Activated naive CD8-positive, alpha-beta T cell treated with anti-CD3 and anti-CD28 coated beads, Interleukin-2, amount 50 U/mL, for 24 hours (primary cell): ENCODE data around the gene ZNF17.

Experiments
- ATAC-seq: fragments of 150-1000 bp; cut with Tn5 transposase; one replicate; pipeline ENCODE4 v1.10.0; 2021
- DNase-seq: peaks from one replicate; pipeline ENCODE4 v3.0.0; 2021
- H3K27ac Mint-ChIP-seq: one replicate; pipeline ENCODE4 v1.8.0; 2021; ENCODE audit warnings: mild to moderate bottlenecking, mixed read lengths
- H3K27me3 Mint-ChIP-seq: one replicate; pipeline ENCODE4 v1.8.0; 2021; ENCODE audit warnings: mixed read lengths
- H3K36me3 Mint-ChIP-seq: one replicate; pipeline ENCODE4 v1.8.0; 2021; ENCODE audit warnings: low read depth, mixed read lengths
- H3K4me1 Mint-ChIP-seq: one replicate; pipeline ENCODE4 v1.8.0; 2021; ENCODE audit warnings: mixed read lengths
- H3K4me3 Mint-ChIP-seq: one replicate; pipeline ENCODE4 v1.8.0; 2021; ENCODE audit warnings: mild to moderate bottlenecking, moderate library complexity, mixed read lengths
- H3K9me3 Mint-ChIP-seq: one replicate; pipeline ENCODE4 v1.8.0; 2021; ENCODE audit warnings: mixed read lengths

ZNF17 gene

GRCh38 chr19:57395710-57396109, 15.3 kb upstream of the ZNF17 start:
- Mint-ChIP-seq H3K4me3 (no peak overlapping the region), H3K27ac (no peak overlapping the region), H3K9me3 (peaks cover 58% of the 10 kb centered on the region), H3K36me3 (peaks cover 89% of the 10 kb centered on the region), H3K4me1 (peaks cover 17% of the 10 kb centered on the region), H3K27me3 (no peaks in the 10 kb centered on the region)
- no peak for DNase-seq
- ATAC-seq = no peak

- H3K9me3 Mint-ChIP-seq = peaks cover 76% of the 10 kb centered on the region
- no peak overlapping the region for H3K27ac Mint-ChIP-seq
- no peaks in the 10 kb centered on the region for H3K27me3 Mint-ChIP-seq
- ATAC-seq = no peak
- peaks cover 81% of the 10 kb centered on the region for H3K36me3 Mint-ChIP-seq
- H3K4me1 Mint-ChIP-seq = peaks cover 3% of the 10 kb centered on the region
- no peak overlapping the region for H3K4me3 Mint-ChIP-seq
- DNase-seq = no peak
Measured at GRCh38 chr19:57398868-57399267, 12.1 kb upstream of the ZNF17 start.

GRCh38 chr19:57403737-57404563, 7.0 kb upstream of the ZNF17 start:
- H3K36me3 Mint-ChIP-seq = peaks cover 31% of the 10 kb centered on the region
- DNase-seq (no peak), ATAC-seq (peak; percentile 49)
- H3K27me3 Mint-ChIP-seq = no peaks in the 10 kb centered on the region
- H3K4me3 Mint-ChIP-seq = no peak overlapping the region
- no peak overlapping the region for H3K27ac Mint-ChIP-seq
- H3K9me3 Mint-ChIP-seq = peaks cover 32% of the 10 kb centered on the region
- H3K4me1 Mint-ChIP-seq = peaks cover 2% of the 10 kb centered on the region

GRCh38 chr19:57406516-57407123, 4.3 kb upstream of the ZNF17 start:
- Mint-ChIP-seq H3K9me3 (peaks cover 13% of the 10 kb centered on the region), H3K4me3 (no peak overlapping the region), H3K27me3 (no peaks in the 10 kb centered on the region), H3K36me3 (peaks cover 11% of the 10 kb centered on the region), H3K4me1 (peaks cover 8% of the 10 kb centered on the region), H3K27ac (no peak overlapping the region)
- DNase-seq = peak; percentile 74
- ATAC-seq = peak; percentile 50

- no peak overlapping the region for H3K4me3 Mint-ChIP-seq
- DNase-seq = no peak
- no peaks in the 10 kb centered on the region for H3K27me3 Mint-ChIP-seq
- ATAC-seq = no peak
- H3K27ac Mint-ChIP-seq = no peak overlapping the region
- peaks cover 57% of the 10 kb centered on the region for H3K9me3 Mint-ChIP-seq
- no peaks in the 10 kb centered on the region for H3K4me1 Mint-ChIP-seq
- H3K36me3 Mint-ChIP-seq = peaks cover 85% of the 10 kb centered on the region
Measured at GRCh38 chr19:57419439-57419838, 8.5 kb downstream of the ZNF17 start.

- no peak for ATAC-seq
- no peak overlapping the region for H3K27ac Mint-ChIP-seq
- peaks cover 73% of the 10 kb centered on the region for H3K36me3 Mint-ChIP-seq
- H3K9me3 Mint-ChIP-seq = peaks cover 49% of the 10 kb centered on the region
- no peak for DNase-seq
- H3K4me1 Mint-ChIP-seq = no peaks in the 10 kb centered on the region
- H3K4me3 Mint-ChIP-seq = no peak overlapping the region
- H3K27me3 Mint-ChIP-seq = no peaks in the 10 kb centered on the region
Measured at GRCh38 chr19:57421037-57421436, 10.1 kb downstream of the ZNF17 start.

GRCh38 chr19:57434386-57435061, 23.6 kb downstream of the ZNF17 start:
- no peak for DNase-seq

GRCh38 chr19:57435062-57435978, 24.4 kb downstream of the ZNF17 start, which contains the start of gene ZNF749:
Gene ZNF749 (plus strand): TSS chr19:57435325. CDS start chr19:57435579, 254 bp downstream.
- no peaks in the 10 kb centered on the region for H3K27me3 Mint-ChIP-seq
- H3K36me3 Mint-ChIP-seq = peaks cover 58% of the 10 kb centered on the region
- DNase-seq (peak; percentile 93), ATAC-seq (peak; percentile 97)
- H3K27ac Mint-ChIP-seq = peak within 1 kb of the TSS; percentile 94
- H3K9me3 Mint-ChIP-seq = peaks cover 42% of the 10 kb centered on the region
- peaks cover 21% of the 10 kb centered on the region for H3K4me1 Mint-ChIP-seq
- peak within 1 kb of the TSS; percentile 93 for H3K4me3 Mint-ChIP-seq

More at GRCh38 chr19:57434386-57435061, 23.6 kb downstream of the ZNF17 start:
- H3K27me3 Mint-ChIP-seq = no peaks in the 10 kb centered on the region
- peak overlapping the region; percentile 93 for H3K4me3 Mint-ChIP-seq
- H3K4me1 Mint-ChIP-seq = peaks cover 21% of the 10 kb centered on the region
- peaks cover 34% of the 10 kb centered on the region for H3K9me3 Mint-ChIP-seq
- H3K36me3 Mint-ChIP-seq = peaks cover 50% of the 10 kb centered on the region
- peak; percentile 2 for ATAC-seq
- H3K27ac Mint-ChIP-seq = peak overlapping the region; percentile 94

- Mint-ChIP-seq H3K27me3 (no peaks in the 10 kb centered on the region), H3K27ac (peak overlapping the region; percentile 94), H3K9me3 (peaks cover 45% of the 10 kb centered on the region), H3K4me1 (peaks cover 21% of the 10 kb centered on the region), H3K36me3 (peaks cover 64% of the 10 kb centered on the region), H3K4me3 (peak overlapping the region; percentile 93)
- ATAC-seq (no peak), DNase-seq (no peak)
Measured at GRCh38 chr19:57436417-57436816, 25.5 kb downstream of the ZNF17 start.

- Mint-ChIP-seq H3K27ac (no peak overlapping the region), H3K27me3 (no peaks in the 10 kb centered on the region), H3K9me3 (peaks cover 56% of the 10 kb centered on the region), H3K4me1 (peaks cover 21% of the 10 kb centered on the region), H3K36me3 (peaks cover 77% of the 10 kb centered on the region), H3K4me3 (no peak overlapping the region)
- DNase-seq (no peak), ATAC-seq (no peak)
Measured at GRCh38 chr19:57437931-57438330, 27.0 kb downstream of the ZNF17 start.

GRCh38 chr19:57438925-57439324, 28.0 kb downstream of the ZNF17 start:
- H3K27ac Mint-ChIP-seq = no peak overlapping the region
- H3K9me3 Mint-ChIP-seq = peaks cover 53% of the 10 kb centered on the region
- no peak for DNase-seq
- H3K27me3 Mint-ChIP-seq = no peaks in the 10 kb centered on the region
- H3K36me3 Mint-ChIP-seq = peaks cover 84% of the 10 kb centered on the region
- H3K4me1 Mint-ChIP-seq = peaks cover 21% of the 10 kb centered on the region
- H3K4me3 Mint-ChIP-seq = no peak overlapping the region
- ATAC-seq = no peak

- Mint-ChIP-seq H3K27me3 (no peaks in the 10 kb centered on the region), H3K27ac (no peak overlapping the region), H3K4me1 (no peaks in the 10 kb centered on the region), H3K9me3 (peaks cover 65% of the 10 kb centered on the region), H3K4me3 (no peak overlapping the region), H3K36me3 (peaks cover 89% of the 10 kb centered on the region)
- DNase-seq = no peak
- ATAC-seq = no peak
Measured at GRCh38 chr19:57441979-57442752, 31.2 kb downstream of the ZNF17 start.

- ATAC-seq = no peak
- no peak overlapping the region for H3K4me3 Mint-ChIP-seq
- no peak for DNase-seq
- H3K27ac Mint-ChIP-seq = no peak overlapping the region
- H3K9me3 Mint-ChIP-seq = peaks cover 64% of the 10 kb centered on the region
- no peaks in the 10 kb centered on the region for H3K4me1 Mint-ChIP-seq
- no peaks in the 10 kb centered on the region for H3K27me3 Mint-ChIP-seq
- peaks cover 83% of the 10 kb centered on the region for H3K36me3 Mint-ChIP-seq
Measured at GRCh38 chr19:57443121-57443696, 32.2 kb downstream of the ZNF17 start.
